GM10266 (cell line): ENCODE results near the gene PCSK1.

Experiments
- DNase-seq: peaks from one replicate; pipeline ENCODE4 v3.0.0; 2012; ENCODE audit errors: extremely low spot score
- TF ChIP-seq, protein P1 (sequence below): IDR thresholded peaks from 2 replicates; pipeline ENCODE4 v1.5.1; 2012; ENCODE audit warnings: mild to moderate bottlenecking, low read depth; ENCODE audit not compliant: control insufficient read depth, insufficient read depth; ENCODE audit errors: missing control alignments

PCSK1 gene

DNA sequence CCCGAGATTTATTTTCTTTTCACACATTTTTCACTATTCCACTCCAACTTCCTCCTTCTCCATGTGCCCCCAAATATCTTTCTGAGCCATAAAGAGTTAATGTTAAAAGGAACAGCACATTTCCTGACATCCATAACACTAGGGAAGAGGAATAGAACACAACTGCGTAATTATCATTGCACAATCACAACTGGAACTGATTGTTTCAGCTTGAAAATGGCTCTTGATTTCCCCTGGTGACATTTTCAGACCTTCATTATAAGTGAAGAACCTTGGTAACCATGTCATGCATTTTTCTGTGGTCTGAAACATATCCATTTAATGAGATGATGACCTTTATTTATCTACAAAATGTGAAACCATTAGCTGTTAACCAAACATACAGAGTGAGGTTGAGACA is 82.4 kb downstream of the PCSK1 start:
- no peak for DNase-seq
- TF ChIP-seq, protein P1, sequence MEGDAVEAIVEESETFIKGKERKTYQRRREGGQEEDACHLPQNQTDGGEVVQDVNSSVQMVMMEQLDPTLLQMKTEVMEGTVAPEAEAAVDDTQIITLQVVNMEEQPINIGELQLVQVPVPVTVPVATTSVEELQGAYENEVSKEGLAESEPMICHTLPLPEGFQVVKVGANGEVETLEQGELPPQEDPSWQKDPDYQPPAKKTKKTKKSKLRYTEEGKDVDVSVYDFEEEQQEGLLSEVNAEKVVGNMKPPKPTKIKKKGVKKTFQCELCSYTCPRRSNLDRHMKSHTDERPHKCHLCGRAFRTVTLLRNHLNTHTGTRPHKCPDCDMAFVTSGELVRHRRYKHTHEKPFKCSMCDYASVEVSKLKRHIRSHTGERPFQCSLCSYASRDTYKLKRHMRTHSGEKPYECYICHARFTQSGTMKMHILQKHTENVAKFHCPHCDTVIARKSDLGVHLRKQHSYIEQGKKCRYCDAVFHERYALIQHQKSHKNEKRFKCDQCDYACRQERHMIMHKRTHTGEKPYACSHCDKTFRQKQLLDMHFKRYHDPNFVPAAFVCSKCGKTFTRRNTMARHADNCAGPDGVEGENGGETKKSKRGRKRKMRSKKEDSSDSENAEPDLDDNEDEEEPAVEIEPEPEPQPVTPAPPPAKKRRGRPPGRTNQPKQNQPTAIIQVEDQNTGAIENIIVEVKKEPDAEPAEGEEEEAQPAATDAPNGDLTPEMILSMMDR = no peak

DNA sequence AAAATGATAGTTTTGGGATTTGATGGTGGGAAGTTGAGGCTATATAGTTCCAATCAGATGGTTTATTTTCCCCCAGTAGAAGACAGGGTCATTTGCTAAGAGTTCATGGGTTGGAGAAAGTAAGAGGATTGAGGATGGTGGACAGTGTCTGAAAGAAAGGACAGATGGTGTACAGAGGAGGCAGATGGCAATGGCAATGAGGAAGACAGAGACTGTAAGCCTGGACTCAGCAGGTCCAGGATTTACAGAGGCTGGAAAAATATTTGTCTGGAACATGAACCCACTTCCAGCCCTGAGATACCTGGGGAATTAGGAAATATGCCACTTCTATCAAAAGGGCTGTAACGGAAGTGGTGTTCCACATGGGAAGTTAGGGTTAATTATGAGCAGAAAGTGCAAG is 84.5 kb downstream of the PCSK1 start:
- TF ChIP-seq, protein P1 = no peak
- DNase-seq = no peak

DNA sequence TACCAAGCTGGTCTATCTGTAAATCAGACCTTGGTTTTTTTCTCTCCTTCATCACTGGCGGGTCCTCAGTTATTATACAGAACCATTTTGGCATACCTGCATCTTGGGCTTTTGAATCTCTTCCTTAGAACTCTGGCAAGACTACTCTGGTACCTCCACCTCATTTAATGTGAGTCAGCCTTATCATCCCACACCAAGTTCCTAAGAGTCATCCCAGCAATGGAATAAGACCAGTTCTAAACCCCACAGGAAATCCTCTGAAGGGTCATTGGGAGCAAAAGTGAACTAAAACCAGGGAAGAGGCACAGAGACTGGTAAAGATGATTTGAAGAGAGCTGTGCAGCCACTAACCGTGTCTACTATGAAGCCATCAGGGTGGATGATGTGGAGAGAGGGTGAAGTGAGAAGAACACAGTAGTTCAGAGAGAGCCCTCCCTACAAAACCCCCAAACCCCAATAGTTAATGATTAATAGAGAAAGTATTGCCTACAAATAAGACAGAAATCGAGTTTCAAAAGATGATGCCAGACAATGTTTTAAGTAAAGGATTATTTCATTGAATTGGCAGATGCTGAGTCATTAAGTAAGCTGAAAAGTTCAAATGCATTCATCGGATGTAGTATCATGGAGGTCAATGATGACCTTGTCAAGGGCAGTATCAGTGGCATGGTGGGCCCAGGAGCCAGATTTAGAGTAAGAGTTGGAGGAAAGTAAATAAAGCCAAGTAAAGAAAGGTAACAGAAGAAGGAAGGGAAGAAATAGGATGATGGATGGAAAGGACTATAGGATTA is 85.4 kb downstream of the PCSK1 start:
- TF ChIP-seq, protein P1 = no peak
- no peak for DNase-seq

DNA sequence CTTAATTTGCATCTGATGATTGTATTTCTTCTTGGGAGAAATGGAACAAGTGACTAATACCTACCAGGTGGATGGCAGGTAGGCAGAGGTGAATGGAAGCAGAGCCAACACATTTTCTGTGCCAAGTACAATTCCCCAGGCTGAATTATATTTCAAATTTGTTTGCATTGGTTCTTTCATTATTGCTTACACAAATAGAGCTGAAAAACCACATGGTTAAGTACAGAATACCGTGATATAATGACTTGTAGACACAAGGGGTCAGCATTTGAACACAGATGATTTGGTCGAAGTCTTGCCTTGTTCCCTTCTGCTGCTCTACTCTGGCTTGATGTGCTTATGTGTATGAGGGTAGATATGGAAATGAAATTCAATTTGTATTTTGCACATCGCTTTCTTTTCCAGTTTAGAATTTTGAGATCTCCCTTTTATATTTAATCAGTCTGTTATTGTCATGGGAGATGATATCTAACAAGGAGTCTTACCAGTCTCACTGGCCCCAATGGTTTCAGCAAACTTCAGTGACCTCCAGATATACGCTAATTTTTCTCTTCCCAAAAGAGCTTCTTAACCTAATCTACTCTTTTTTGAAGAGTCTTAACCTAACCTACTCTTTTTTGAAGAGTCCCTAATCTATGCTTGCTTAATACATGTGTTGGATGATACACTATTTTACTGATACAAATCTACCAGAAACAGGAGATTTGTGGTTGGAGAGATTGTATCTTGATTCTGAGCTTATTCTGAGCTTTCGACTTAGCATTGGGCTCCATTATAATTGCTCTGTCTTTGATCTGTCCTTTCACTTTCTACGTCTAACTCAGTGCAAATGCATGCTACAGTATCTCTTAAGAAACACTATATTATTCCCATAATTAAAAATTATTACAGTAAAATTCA is 88.1 kb downstream of the PCSK1 start:
- TF ChIP-seq, protein P1 = peak; percentile 69
- DNase-seq = peak; percentile 40

DNA sequence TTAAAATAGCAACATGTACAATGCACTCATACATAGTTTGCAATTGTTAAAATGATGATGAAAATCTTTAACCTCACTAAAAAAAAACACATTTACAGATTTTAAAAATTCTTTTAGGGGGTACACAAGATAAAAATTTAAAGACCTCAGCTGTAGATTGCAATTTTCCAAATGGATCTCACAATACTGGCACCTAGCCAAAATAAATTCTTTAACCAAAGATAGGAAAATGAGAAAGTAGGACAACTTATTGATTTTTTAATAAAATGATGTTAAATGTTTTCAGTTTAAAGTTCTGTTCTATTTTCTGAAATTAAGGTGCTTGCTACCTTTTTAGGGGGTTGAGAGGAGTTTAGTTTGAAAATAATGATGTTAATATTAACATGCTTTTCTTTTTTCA is 90.0 kb downstream of the PCSK1 start:
- TF ChIP-seq, protein P1 = no peak
- DNase-seq = no peak

DNA sequence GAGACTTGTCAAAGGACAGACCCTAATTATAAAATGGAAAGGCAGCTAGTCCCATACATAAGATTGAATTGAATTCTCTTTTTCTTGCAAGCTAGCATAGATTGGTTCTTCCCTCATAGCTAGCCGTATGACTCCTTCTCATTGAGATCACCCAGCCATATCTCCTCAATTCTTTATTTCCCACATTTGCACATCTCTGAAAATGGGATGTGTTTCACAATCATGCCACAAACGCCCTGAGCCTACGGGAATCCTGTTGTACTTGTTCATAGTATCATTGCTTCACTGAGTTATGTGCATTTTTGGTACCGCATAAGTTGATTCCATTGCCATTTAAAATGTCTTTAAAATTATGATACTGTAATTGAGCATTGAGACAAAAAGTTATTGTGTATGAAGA is 90.5 kb downstream of the PCSK1 start:
- TF ChIP-seq, protein P1 = no peak
- no peak for DNase-seq
